GM18873 (cell line): ENCODE results near the gene HOXA6.

Experiments used
- ATAC-seq: cut with Tn5 transposase; IDR thresholded peaks from one replicate; pipeline ENCODE4 v1.9.1; 2021; ENCODE audit warnings: mild to moderate bottlenecking, moderate library complexity, moderate number of reproducible peaks; ENCODE audit not compliant: unreplicated experiment, low FRiP score

Gene HOXA6

DNA sequence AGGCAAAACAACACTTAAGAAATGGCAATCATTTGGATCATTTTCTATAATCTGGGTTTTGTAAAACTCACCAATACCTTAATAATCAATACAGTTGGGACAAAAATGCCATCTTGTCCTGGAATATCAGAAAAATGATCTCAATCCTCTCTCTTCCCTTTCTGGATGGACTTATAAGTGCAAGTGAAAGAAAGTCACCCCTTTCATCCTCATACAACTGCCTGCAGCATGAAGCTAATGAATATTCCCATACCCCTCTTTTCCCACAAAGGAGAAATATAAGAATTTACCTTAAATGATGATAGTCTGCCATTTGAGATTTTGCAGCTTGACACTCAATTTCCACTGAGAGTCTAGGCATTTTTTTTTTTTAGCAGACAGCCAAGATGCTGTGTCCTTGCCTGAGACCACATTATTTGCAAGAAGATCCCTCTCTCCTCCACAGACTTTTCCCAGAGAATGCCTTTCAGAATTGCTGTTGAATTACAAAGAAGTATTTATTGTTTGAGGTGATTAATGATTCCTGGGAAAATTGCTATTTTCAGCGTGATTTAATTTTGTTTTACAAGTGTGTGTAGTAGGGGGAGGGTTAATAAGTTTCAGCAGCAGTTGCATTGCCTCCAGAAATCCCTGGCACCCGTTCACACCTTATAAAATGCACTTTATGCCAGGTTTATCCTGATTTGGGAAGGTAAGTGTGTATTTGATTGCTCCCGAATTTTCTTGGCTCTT, 20.8 kb downstream of the HOXA6 start:
- ATAC-seq, result no peak

- ATAC-seq, result no peak
Measured at GRCh38 chr7:27125986-27126394, 21.6 kb downstream of the HOXA6 start.

DNA sequence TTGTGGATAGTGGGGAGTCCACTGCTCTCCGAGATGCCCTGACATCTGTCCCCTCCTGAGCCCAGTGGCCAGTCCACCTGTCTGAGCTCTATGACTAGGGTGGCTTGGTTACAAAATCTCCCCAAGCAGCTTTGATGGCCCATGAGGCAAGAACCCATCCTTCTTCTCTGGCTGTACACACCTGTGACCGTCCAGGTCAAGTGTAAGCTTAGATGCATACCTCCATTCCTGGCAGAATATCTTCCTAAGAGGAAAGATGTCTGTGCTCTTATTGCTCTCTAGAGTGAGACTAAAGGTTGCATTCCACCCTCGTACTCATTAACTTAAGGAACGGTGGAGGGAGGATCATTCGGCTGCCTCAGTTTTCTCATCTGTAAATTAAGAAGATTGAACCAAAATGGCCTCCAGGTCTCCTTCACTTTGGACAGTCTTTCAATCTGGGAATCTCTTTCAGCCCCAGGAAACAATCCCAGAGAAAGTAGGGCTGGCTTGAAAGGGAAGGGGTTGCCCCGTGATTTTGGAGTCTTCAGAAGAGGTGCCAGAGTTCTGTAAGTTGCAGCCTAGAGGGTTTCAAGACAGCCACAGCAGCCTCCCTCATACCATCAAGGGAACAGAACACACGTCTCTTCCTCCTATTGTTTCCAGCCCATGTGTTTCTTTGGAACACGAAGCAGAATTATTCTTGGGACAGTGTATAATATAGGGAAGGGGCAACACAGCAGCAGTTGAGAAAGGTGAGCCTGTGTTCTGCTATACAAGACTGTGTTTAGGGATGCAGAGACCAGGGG, 22.5 kb downstream of the HOXA6 start:
- no peak for ATAC-seq

DNA sequence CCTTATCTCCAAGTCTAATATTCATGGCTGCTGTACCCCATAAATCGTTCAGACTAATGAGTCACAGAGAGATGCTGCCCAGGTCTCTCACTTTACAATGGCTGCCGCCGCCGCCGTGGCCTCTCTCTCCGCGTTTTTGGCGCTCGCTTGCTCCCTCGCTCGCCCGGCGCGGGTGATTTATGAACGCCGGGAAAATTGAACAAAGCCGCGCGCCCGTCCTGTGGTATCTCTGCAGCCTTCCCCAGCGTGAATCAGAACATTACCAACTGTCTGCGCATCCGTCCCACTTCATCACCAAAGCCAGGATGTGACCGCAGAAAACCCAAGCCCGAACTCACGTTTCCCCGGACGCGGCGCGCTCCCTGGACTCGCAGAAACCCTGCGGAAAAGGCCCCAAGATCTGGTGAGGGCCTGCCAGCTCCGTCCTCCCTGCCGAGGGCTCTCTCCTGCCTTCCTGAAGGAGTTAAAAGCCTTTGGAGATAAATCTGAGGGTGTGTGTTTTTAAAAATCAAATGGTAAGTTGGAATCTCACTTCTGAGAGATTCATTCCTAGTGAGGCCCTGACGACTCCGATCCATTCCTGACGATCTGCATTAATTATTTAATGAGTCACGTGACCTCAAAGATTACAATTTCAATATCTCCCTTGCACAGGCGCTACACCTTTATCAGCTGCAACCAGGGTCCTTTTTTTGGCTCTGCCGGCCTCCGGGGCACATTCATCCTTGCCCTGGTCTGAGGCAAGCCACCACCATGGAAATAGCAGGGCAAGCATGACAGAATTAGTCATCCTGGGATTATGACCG, 23.3 kb downstream of the HOXA6 start:
- ATAC-seq, result no peak

DNA sequence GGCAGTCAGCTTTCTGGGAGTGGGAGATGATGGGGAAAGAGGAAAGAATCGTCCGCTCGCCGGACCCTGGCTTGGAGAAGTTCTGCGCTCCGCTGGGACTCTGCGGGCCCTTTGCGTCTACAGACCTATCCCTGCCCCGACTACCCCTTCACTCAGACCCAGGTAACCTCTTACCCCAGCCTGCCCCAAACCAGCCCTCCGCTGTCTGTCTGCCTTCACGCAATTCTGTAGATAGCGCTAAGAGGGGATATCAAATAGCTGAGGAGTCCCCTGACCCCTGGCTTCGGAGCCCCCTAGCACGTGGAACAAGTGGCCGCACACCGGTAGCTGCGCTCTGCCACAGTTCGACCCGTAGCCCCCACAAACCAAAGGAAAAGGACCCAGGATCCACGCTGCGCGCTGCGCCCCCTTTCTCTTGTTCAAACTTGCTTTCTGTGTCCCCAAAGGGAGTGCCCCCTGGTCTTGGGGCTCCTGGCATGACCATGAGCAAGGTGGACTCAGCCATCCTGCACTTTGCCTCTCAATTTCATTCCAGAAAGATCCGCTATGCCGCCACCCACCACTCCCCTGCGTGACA, 24.0 kb downstream of the HOXA6 start:
- no peak for ATAC-seq

DNA sequence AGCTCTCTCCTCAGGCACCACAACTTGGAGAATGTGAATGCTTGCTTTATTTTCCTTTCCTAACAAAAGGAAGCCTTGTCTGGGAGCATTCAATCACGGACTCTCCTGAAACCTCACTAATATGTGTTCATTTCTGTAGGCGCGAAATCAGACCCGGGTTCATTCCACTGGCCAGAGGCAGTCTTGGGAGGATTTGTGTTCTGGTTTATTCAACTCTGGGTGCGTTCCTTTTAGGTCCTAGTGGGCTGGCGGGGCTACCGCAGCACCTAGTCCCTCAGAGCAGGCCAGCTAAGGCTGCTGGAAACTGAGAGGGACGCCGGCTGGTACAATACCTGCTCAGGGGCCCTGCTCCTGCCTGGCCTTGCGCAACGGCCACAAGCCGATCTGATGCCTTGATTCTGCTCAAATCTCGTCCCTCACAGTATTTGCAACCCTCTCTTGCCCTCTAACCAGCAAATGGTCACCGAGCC, 24.5 kb downstream of the HOXA6 start:
- ATAC-seq, result no peak

- ATAC-seq, result no peak
Measured at GRCh38 chr7:27122077-27122910, 25.3 kb downstream of the HOXA6 start.

DNA sequence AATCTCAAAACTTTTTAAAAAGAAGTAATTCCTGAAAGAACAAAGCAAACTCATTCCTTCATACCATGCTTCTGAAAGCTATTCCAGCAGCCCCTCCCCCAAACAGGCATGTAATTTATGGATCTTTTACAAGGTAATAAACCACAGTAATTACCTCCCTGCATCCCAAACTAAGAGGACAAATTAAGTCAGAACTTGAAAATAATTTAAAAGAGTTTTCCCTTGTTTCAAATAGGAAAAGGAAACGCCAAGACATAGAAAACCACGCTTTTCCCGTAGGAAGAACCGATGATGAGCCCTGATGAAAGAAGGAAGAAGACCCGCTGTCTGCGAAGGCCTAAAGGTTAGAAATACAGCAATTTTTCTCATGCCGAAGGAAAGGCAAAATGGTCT, 25.9 kb downstream of the HOXA6 start:
- ATAC-seq, result no peak

DNA sequence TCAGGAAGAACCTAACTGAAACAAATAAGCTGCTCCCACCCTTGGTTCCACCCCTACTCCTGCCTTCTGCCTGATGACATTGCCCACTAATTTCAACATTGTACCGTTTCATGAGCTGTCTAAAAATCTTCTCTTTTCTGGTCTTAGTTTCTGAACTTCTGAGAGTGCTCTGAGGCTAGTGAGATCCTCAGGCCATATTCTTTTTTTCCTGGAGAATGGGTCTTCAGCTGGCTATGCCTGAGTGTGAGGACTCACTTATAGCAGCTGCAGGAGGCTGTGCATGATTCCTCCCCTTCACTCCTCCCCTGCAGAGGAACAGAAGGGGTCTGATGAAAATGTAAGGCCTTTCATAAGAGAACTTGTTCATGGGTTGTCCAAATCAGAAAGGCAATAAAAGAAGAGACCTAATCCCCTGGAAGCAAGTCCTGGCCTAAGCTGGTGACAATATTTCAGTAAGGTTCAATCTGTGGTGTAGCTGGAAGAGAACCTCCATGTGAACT, 28.1 kb downstream of the HOXA6 start:
- ATAC-seq, result no peak

GRCh38 chr7:27118580-27118979, 29.0 kb downstream of the HOXA6 start:
- ATAC-seq, result no peak

GRCh38 chr7:27117887-27118491, 29.6 kb downstream of the HOXA6 start:
- no peak for ATAC-seq

DNA sequence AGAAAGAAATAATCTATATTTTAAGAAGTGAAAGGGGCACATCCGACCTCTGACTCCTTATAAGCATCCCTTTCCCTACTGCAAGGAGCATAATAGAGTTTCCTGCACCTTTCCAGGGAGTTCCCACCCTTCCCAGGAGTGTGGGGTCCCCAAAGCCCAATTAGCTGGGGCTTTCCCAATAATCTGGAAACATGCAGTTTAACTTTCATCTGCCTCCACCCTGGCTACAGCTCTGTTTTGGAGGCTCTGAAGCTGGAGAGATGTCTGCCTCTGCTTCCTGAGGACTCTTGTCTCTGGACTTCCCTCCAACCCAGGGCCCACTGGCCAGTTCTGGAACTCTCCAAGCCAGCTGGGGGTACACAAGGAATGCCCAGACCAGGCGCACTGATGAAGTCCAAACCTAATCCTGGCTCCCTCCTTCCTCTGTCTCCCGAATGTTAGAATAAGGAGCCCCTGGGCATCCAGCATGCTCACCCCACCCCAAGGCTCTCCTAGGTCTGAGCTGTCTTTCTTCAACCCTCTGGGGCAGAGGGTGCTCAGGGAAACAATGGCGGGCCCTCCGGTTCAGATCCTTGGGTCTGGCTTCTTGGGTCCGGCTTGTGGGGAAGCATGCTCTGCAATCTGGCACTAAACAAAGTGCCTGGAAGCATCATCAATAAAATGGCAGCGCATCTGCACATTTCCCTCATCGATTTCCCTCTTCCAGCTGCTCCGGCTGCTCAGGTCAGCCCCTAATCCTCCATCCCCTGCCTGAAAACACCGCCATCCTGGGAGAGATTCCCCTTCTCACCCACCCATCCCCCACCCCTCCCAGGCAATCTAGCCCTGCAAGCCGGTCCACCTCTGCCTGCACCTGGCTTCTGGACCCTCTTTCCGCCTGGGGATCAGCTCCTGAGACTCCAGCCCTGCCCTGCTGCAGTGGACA, 30.4 kb downstream of the HOXA6 start:
- no peak for ATAC-seq

DNA sequence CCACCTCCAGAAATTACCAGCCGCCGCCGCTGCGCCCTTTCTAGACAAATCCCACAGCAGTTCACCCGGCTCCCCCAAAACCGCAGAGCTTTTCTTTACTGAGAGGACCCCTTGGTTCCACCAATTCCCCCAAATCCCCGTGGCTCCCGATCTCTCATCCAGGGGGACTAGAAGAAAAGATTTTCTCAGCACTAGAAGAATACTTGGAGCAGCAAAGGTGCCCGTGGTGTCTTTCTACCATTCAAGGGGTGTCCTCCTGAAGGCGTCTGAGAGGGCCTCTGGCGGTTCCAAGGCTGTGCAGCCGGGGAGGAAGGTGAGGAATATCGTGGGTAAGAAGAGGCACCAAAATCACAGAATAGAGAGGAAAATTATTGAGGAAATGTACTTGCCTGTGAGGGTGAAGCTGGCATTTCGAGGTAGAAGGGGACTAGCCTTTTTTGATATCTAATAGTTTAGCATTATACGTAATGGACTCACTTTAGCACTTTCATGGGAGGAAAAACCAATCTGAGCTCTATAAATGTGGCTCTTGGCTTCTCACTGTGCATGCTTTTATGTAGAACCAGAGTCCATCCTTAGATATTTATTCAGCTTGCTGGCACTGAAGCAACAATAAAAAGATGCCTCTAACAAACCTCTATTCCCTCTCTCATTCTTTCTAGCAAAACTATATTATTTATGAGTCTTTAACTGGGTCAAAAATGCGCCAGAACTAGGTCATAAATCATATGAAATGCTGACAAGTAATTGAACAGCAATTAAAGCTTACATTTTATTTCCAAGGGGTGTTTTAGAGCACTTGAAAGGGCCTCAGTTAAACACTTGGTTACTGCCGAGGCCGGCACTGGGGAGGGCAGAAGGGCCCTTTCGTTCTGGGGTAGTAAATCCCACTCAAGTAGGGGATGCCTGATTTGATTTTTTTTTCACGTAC, 31.3 kb downstream of the HOXA6 start:
- ATAC-seq, result no peak

- ATAC-seq, result no peak
Measured at GRCh38 chr7:27115221-27116026, 32.1 kb downstream of the HOXA6 start.

- ATAC-seq, result no peak
Measured at GRCh38 chr7:27114881-27115220, 32.7 kb downstream of the HOXA6 start.

GRCh38 chr7:27113991-27114769, 33.4 kb downstream of the HOXA6 start:
- no peak for ATAC-seq
